Left cardiac atrium (tissue), 4 donors: ENCODE measurements around the gene NUDT15. TPM values are rescaled to one million over a fixed set of nuclear protein-coding genes. Genes with fewer than 3 reads are reported as not detected.

ENCODE experiments used
- ATAC-seq, 2 donors: fragments of 200-7000 bp; cut with Tn5 transposase; one replicate each; pipeline ENCODE4 v1.9.1; 2020; ENCODE audit warnings: mild to moderate bottlenecking in 2 of 2, moderate library complexity in 2 of 2
- DNase-seq: peaks from one replicate; pipeline ENCODE4 v3.0.0-alpha.2; 2020
- intact Hi-C, 2 donors: fragments of 100-400 bp; cut with DNase I; formaldehyde crosslinking; loops; one replicate each; pipeline versions ENCODE4 v1.14.1 to v1.15.1; 2022 to 2023
- total RNA-seq, 2 donors: library from RNA; stranded (reverse); fragmentation: NEBNext Ultra II Directional; extraction: Animal tissue kit (Norgen Biotek cat#: 25700); gene quantifications; one replicate each; pipeline ENCODE4 v1.2.1, GENCODE V29; 2021
- donor health status: DM: no; HTN: yes; CAD: no.
- donor health status: DM: no; HTN: yes; CAD: no; lungs with severe emphysema.
- donor health status: DM: yes; HTN: yes; CAD: no.
- donor health status: Dilated cardiomyopathy.

Gene NUDT15
- total RNA-seq, 2 donors from 2014 or later, result 9.4 to 10.5 TPM

DNA sequence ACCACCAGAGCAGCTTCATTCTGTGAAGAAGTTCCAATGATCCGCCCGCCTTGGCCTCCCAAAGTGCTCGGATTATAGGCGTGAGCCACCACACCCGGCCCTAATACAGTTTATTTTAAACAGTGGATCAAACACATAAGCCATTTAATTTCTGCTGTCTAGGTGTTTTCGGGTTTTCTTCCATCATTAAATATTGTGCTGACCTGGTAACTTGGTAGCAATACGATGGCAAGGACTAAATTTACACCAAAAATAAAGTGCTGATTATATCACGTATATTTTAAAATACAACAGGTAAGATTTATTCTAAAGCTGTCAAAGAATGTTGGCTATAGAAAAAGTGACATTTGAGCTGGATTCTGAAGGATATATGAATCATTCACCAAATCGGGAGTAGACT lies 56.1 kb downstream of the NUDT15 start:
- intact Hi-C loops, result no loop called here

DNA sequence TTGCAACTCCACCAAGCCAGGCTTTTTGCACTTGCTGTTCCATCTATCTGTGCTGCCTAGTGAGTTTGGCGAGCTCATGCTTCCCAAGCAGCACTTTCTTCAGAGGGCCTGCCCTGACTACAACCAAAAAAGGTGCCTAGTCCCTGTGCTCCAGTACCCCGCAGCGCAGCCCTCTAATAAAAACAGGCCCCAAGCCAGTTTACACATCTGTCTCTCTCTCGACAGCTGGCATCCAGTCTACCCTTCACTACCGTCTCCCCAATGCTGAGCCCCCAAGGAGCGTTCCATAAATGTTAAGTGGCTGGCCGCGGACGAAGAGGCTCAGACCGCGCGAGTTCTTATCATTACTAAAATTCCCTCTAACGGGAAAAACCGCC lies 56.9 kb downstream of the NUDT15 start:
- ATAC-seq (peak; percentile 6 to 17), DNase-seq (no peak)
- intact Hi-C loops, result no loop called here

More for the DNA sequence above, 56.1 kb downstream of the NUDT15 start:
- ATAC-seq (no peak), DNase-seq (no peak)

- intact Hi-C loops, result no loop called here
- ATAC-seq (peak; percentile 98), DNase-seq (peak; percentile 96)
These were observed 57.4 kb downstream of the NUDT15 start, which contains the start of gene MED4 for GRCh38 chr13:48094781-48095502. MED4 (minus strand) TSS chr13:48095104; CDS start chr13:48095078, 26 bp downstream.

- intact Hi-C loops, result no loop called here
- no peak for ATAC-seq
These were observed 59.1 kb downstream of the NUDT15 start for GRCh38 chr13:48096670-48097069.

More at GRCh38 chr13:48096670-48097069, 59.1 kb downstream of the NUDT15 start:
- no peak for DNase-seq

Other genes with a start within 250 kb of the NUDT15 start
- 100 to 1,000 TPM in 1 of 2 donors, 10 to 100 TPM in 1; 86.1 to 100 TPM for gene SUCLA2, start 36.5 kb upstream of the NUDT15 start, total RNA-seq
- gene MED4, start 57.4 kb downstream of the NUDT15 start, total RNA-seq, result 10 to 100 TPM; 41.3 to 47.4 TPM
- gene ITM2B, start 195.5 kb downstream of the NUDT15 start, total RNA-seq, result 100 to 1,000 TPM; 537 to 557 TPM